Mesothelial cell of epicardium (in vitro differentiated cells): ENCODE data around the gene TH. TPM values are rescaled to one million over a fixed set of nuclear protein-coding genes. Genes with fewer than 3 reads are reported as not detected.

Experiments used
- DNase-seq, 2 experiments: peaks; one replicate each; pipeline ENCODE4 v3.0.0; 2021; ENCODE audit warnings: low spot score in 2 of 2; ENCODE audit not compliant: unreplicated experiment in 2 of 2
- H3K27ac Mint-ChIP-seq: 2 replicates; pipeline ENCODE4 v1.8.0; 2021; ENCODE audit warnings: mixed read lengths
- H3K27me3 Mint-ChIP-seq: 2 replicates; pipeline ENCODE4 v1.8.0; 2021; ENCODE audit warnings: low read depth, mixed read lengths
- H3K36me3 Mint-ChIP-seq: 2 replicates; pipeline ENCODE4 v1.8.0; 2021; ENCODE audit warnings: mixed read lengths
- H3K4me1 Mint-ChIP-seq: 2 replicates; pipeline ENCODE4 v1.8.0; 2021; ENCODE audit warnings: mixed read lengths
- H3K4me3 Mint-ChIP-seq: 2 replicates; pipeline ENCODE4 v1.8.0; 2021; ENCODE audit warnings: mild to moderate bottlenecking, moderate library complexity, mixed read lengths
- H3K9me3 Mint-ChIP-seq: 2 replicates; pipeline ENCODE4 v1.8.0; 2021; ENCODE audit warnings: mixed read lengths
- CTCF ChIP-seq: fragments of 200-600 bp; sonication (generic); IDR thresholded peaks from one replicate; pipeline ENCODE4 v1.5.0; 2021; ENCODE audit warnings: antibody characterized with exemption; ENCODE audit not compliant: unreplicated experiment
- total RNA-seq: library from RNA; stranded (reverse); gene quantifications from 3 replicates; pipeline ENCODE4 v1.2.1, GENCODE V29; 2021

The TH gene
- total RNA-seq, 1 donor from 2014 or later = 1.4 TPM

GRCh38 chr11:2209900-2210321 is 38.3 kb upstream of the TH start:
- Mint-ChIP-seq H3K4me3 (no peak overlapping the region), H3K9me3 (no peaks in the 10 kb centered on the region), H3K4me1 (peaks cover 15% of the 10 kb centered on the region), H3K36me3 (no peaks in the 10 kb centered on the region), H3K27ac (no peak overlapping the region), H3K27me3 (peaks cover 4% of the 10 kb centered on the region)
- TF ChIP-seq CTCF = no peak
- DNase-seq = peak in 1 of 2 experiments; percentile 12

GRCh38 chr11:2209370-2209801 is 37.8 kb upstream of the TH start:
- no peak overlapping the region for H3K4me3 Mint-ChIP-seq
- H3K4me1 Mint-ChIP-seq = peaks cover 15% of the 10 kb centered on the region
- TF ChIP-seq CTCF = no peak
- peaks cover 4% of the 10 kb centered on the region for H3K27me3 Mint-ChIP-seq
- no peak overlapping the region for H3K27ac Mint-ChIP-seq
- H3K9me3 Mint-ChIP-seq = no peaks in the 10 kb centered on the region
- DNase-seq = peak in 1 of 2 experiments; percentile 20
- no peaks in the 10 kb centered on the region for H3K36me3 Mint-ChIP-seq

- Mint-ChIP-seq H3K27ac (no peak overlapping the region), H3K27me3 (peaks cover 4% of the 10 kb centered on the region), H3K4me1 (peaks cover 9% of the 10 kb centered on the region), H3K9me3 (no peaks in the 10 kb centered on the region), H3K36me3 (no peaks in the 10 kb centered on the region), H3K4me3 (no peak overlapping the region)
- no peak for TF ChIP-seq CTCF
- peak; percentile 15 to 36 for DNase-seq
Measured at GRCh38 chr11:2208691-2209369, 37.2 kb upstream of the TH start.

GRCh38 chr11:2207773-2208621 is 36.4 kb upstream of the TH start:
- H3K4me1 Mint-ChIP-seq = peaks cover 8% of the 10 kb centered on the region
- H3K4me3 Mint-ChIP-seq = no peak overlapping the region
- H3K9me3 Mint-ChIP-seq = no peaks in the 10 kb centered on the region
- no peaks in the 10 kb centered on the region for H3K36me3 Mint-ChIP-seq
- TF ChIP-seq CTCF = no peak
- no peak overlapping the region for H3K27ac Mint-ChIP-seq
- peak; percentile 3 to 27 for DNase-seq
- peaks cover 2% of the 10 kb centered on the region for H3K27me3 Mint-ChIP-seq

- TF ChIP-seq CTCF = no peak
- Mint-ChIP-seq H3K9me3 (no peaks in the 10 kb centered on the region), H3K27ac (no peak overlapping the region), H3K27me3 (peaks cover 2% of the 10 kb centered on the region), H3K36me3 (no peaks in the 10 kb centered on the region), H3K4me1 (peaks cover 8% of the 10 kb centered on the region), H3K4me3 (no peak overlapping the region)
- peak; percentile 8 to 20 for DNase-seq
Measured at GRCh38 chr11:2207212-2207611, 35.6 kb upstream of the TH start.
